Transverse colon (tissue), 3 donors: ENCODE data around the gene HPSE.

ENCODE experiments used
- CTCF ChIP-seq, 5 experiments: fragments of 200-600 bp in 3 of 5; fragments of 450-650 bp in 2 of 5; sonication (generic) in 3 of 5; IDR thresholded peaks; 1 replicate in 2 of 5; 2 replicates in 3 of 5; pipeline ENCODE4 v1.5.1; 2016 to 2017; ENCODE audit warnings: antibody characterized with exemption in 5 of 5, inconsistent platforms in 3 of 5, mild to moderate bottlenecking in 2 of 5, moderate library complexity in 1 of 5
- EP300 ChIP-seq: sonication (generic); formaldehyde crosslinking; IDR thresholded peaks from one replicate; pipeline ENCODE4 v1.6.1; 2017; ENCODE audit warnings: antibody characterized with exemption, low read depth

GRCh38 chr4:83335701-83336100 lies 1.1 kb upstream of the HPSE start:
- TF ChIP-seq CTCF (IDR thresholded peaks at IDR 0.05) (no peak), EP300 (no peak)
